AG04450 (cell line): ENCODE data around the gene LRIT1. TPM values are rescaled to one million over a fixed set of nuclear protein-coding genes. Genes with fewer than 3 reads are reported as not detected.

ENCODE experiments used
- CTCF ChIA-PET: fragments of 300-600, 350-600 bp; formaldehyde crosslinking; extraction: SDS; loops from one replicate; lab custom pipeline; 2022; ENCODE audit warnings: antibody characterized with exemption, inconsistent platforms; lab: Charles Lee
- POLR2A ChIA-PET: fragments of 350-600 bp; formaldehyde crosslinking; extraction: SDS; loops from one replicate; lab custom pipeline; 2021; ENCODE audit warnings: antibody characterized with exemption, inconsistent platforms; lab: Yijun Ruan, JAX
- DNase-seq: peaks from one replicate; pipeline ENCODE4 v3.0.0-alpha.2; 2011; ENCODE audit warnings: low read depth, low spot score
- H3K27ac ChIP-seq: one replicate; pipeline ENCODE4 v1.5.1; 2012; ENCODE audit warnings: low read depth, low read length, control low read depth
- H3K27me3 ChIP-seq: one replicate; pipeline ENCODE4 v1.6.0; 2012; ENCODE audit warnings: low read length; ENCODE audit not compliant: control insufficient read depth, insufficient read depth
- H3K4me3 ChIP-seq: 2 replicates; pipeline ENCODE4 v1.5.1; 2011; ENCODE audit warnings: mild to moderate bottlenecking, low read depth, low read length, control low read depth
- H3K9me3 ChIP-seq: 2 replicates; pipeline ENCODE4 v1.5.1; 2012; ENCODE audit warnings: low read length; ENCODE audit not compliant: control insufficient read depth, insufficient read depth
- CTCF ChIP-seq: IDR thresholded peaks from 2 replicates; pipeline ENCODE4 v1.5.1; 2011; ENCODE audit warnings: low read depth, low read length, control low read depth, inconsistent platforms
- polyA plus RNA-seq: library from polyadenylated mRNA; depleted of rRNA; stranded (reverse); fragments of >200 nt; gene quantifications from 2 replicates; pipeline ENCODE4 v1.2.3, GENCODE V29; 2011

Gene LRIT1
- polyA plus RNA-seq, 1 experiment = not detected

DNA sequence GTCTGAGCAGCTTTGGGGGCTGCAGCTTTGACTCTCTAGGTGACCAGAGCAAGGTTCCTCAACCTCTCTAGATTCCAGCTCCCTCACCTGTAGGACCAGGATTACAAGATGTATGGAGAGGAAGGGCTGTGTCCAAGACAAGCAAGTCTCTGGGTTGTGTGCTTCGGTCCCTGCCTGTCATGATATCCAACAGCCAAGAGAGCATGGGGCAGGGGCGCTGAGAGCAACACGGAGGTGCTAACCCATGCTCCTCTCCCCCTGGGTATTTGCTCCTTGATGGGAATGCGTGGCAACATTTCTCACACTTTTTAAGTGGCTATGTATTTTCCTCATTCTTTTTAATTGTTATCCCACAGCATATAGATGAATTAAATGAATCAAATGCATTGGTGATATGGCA, 36.7 kb downstream of the LRIT1 start:
- no peak for DNase-seq
- Histone ChIP-seq H3K27me3 (peaks cover 2% of the 10 kb centered on the region), H3K27ac (no peak overlapping the region), H3K4me3 (no peak overlapping the region), H3K9me3 (no peaks in the 10 kb centered on the region)
- TF ChIP-seq CTCF = no peak
- CTCF ChIA-PET = interaction anchor here (0.7 to 2.0 kb wide), 2 partner anchors 57 to 333 kb away, joined by 3 to 9 read pairs; no protein-coding TSS in a partner anchor
- POLR2A ChIA-PET = no interaction called here

GRCh38 chr10:84204122-84204521, 37.2 kb downstream of the LRIT1 start:
- H3K27me3 ChIP-seq = peaks cover 2% of the 10 kb centered on the region
- no peak overlapping the region for H3K27ac ChIP-seq
- no peak overlapping the region for H3K4me3 ChIP-seq
- ChIA-PET POLR2A (no interaction called here), CTCF (no interaction called here)
- no peaks in the 10 kb centered on the region for H3K9me3 ChIP-seq
- peak; percentile 27 for TF ChIP-seq CTCF
- no peak for DNase-seq

DNA sequence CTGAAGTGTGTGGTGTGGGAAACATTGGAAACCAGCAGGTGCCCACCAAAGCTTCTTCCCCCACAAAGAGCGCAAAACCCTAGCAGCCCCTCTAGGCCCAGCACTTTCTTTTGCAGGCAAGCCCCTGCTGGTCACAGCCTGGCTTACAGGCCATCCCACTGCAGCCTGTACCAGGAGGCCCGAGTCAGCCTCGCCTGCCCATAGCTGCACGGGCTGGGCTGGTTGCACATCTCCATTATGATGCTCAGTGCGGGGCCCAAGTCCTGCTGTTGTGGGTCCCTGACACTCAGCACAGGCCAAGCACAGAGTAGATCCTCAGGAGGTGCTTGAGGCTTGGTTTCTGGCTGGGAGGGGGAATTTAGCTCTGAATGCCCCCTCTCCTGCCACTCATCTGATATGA, 39.0 kb downstream of the LRIT1 start:
- Histone ChIP-seq H3K9me3 (no peaks in the 10 kb centered on the region), H3K4me3 (no peak overlapping the region), H3K27me3 (peaks cover 7% of the 10 kb centered on the region), H3K27ac (no peak overlapping the region)
- no peak for TF ChIP-seq CTCF
- CTCF ChIA-PET = no interaction called here
- POLR2A ChIA-PET = no interaction called here
- DNase-seq = no peak

- H3K4me3 ChIP-seq = no peak overlapping the region
- TF ChIP-seq CTCF = no peak
- ChIA-PET CTCF (no interaction called here), POLR2A (no interaction called here)
- no peak for DNase-seq
- no peak overlapping the region for H3K27ac ChIP-seq
- peaks cover 10% of the 10 kb centered on the region for H3K27me3 ChIP-seq
- no peaks in the 10 kb centered on the region for H3K9me3 ChIP-seq
Observed at GRCh38 chr10:84201682-84202081, 39.7 kb downstream of the LRIT1 start.

- Histone ChIP-seq H3K27ac (no peak overlapping the region), H3K4me3 (no peak overlapping the region), H3K9me3 (no peaks in the 10 kb centered on the region), H3K27me3 (peaks cover 14% of the 10 kb centered on the region)
- ChIA-PET POLR2A (no interaction called here), CTCF (no interaction called here)
- no peak for TF ChIP-seq CTCF
- DNase-seq = no peak
Observed at GRCh38 chr10:84201244-84201606, 40.1 kb downstream of the LRIT1 start.
